AG09309 (cell line): Measurements from ENCODE around the gene RIMOC1.

Experiments used
- DNase-seq: peaks from one replicate; pipeline ENCODE4 v3.0.0-alpha.2; 2010; ENCODE audit warnings: low read depth
- H3K4me3 ChIP-seq: 2 replicates; pipeline ENCODE4 v1.5.1; 2011; ENCODE audit warnings: mild to moderate bottlenecking, low read depth, low read length, moderate library complexity; ENCODE audit not compliant: control insufficient read depth
- TF ChIP-seq, protein P1 (sequence below): IDR thresholded peaks from 2 replicates; pipeline ENCODE4 v1.5.1; 2011; ENCODE audit warnings: mild to moderate bottlenecking, low read depth, low read length, inconsistent platforms; ENCODE audit not compliant: insufficient read depth, control insufficient read depth; ENCODE audit errors: missing control alignments

Gene RIMOC1

DNA sequence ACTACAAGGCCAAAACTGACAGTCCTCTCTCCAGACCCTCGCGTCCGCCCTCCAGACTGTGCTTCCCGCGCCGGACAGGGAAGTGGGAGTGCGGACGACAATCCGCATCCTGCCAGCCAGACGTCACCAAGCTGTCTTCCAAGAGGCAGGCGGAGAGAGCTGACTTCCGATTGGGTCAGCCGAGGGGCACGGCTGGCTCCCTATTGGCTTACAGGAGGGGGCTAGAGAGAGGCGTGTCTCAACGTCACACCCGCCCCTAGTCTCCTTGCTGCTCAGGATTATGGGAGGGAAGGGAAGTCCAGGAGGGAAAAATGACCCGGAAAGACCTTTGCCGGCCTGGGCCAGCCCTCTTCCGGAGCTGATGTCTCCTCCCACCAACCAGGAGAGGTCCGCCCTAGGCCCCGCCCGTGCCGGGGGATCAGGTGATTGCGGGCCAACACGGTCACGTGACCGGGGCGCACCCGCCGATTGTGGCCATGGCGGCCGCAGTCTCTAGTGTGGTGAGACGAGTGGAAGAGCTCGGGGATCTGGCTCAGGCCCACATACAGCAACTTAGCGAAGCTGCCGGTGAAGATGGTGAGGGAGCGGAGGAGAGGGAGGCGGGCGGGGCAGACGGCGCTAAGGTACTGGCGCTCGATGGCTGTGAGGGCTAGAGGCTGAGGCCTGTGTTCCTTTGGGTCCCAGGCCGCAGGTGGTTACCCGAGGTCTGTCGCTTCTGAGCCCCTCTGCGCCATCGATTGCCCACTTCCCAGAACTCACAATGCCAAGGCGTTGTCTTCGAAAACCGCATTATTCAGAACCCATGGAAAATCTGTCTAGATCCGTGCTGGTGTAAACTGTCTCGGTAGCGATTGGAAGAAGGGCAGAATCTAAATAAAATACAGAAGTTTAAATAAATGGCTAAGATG is at the start of gene RIMOC1:
Gene RIMOC1, plus strand, starts transcription at position 453 of the 908 bp plus-strand sequence. Its CDS starts 24 bp downstream, at position 477.
- TF ChIP-seq, protein P1, sequence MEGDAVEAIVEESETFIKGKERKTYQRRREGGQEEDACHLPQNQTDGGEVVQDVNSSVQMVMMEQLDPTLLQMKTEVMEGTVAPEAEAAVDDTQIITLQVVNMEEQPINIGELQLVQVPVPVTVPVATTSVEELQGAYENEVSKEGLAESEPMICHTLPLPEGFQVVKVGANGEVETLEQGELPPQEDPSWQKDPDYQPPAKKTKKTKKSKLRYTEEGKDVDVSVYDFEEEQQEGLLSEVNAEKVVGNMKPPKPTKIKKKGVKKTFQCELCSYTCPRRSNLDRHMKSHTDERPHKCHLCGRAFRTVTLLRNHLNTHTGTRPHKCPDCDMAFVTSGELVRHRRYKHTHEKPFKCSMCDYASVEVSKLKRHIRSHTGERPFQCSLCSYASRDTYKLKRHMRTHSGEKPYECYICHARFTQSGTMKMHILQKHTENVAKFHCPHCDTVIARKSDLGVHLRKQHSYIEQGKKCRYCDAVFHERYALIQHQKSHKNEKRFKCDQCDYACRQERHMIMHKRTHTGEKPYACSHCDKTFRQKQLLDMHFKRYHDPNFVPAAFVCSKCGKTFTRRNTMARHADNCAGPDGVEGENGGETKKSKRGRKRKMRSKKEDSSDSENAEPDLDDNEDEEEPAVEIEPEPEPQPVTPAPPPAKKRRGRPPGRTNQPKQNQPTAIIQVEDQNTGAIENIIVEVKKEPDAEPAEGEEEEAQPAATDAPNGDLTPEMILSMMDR = no peak
- peak; percentile 99 for DNase-seq
- H3K4me3 ChIP-seq = peak within 1 kb of the TSS; percentile 85

- no peak overlapping the region for H3K4me3 ChIP-seq
- no peak for DNase-seq
- TF ChIP-seq, protein P1 = peak; percentile 74
These were observed 47.3 kb upstream of the RIMOC1 start for GRCh38 chr5:41856644-41857491.

- TF ChIP-seq, protein P1 = no peak
- no peak for DNase-seq
- no peak overlapping the region for H3K4me3 ChIP-seq
These were observed 46.2 kb upstream of the RIMOC1 start for GRCh38 chr5:41857989-41858388.

GRCh38 chr5:41858890-41859289 is 45.3 kb upstream of the RIMOC1 start:
- no peak for DNase-seq
- no peak overlapping the region for H3K4me3 ChIP-seq
- TF ChIP-seq, protein P1 = no peak

- DNase-seq = no peak
- TF ChIP-seq, protein P1 = no peak
- H3K4me3 ChIP-seq = no peak overlapping the region
These were observed 40.2 kb upstream of the RIMOC1 start for GRCh38 chr5:41863871-41864486.

DNA sequence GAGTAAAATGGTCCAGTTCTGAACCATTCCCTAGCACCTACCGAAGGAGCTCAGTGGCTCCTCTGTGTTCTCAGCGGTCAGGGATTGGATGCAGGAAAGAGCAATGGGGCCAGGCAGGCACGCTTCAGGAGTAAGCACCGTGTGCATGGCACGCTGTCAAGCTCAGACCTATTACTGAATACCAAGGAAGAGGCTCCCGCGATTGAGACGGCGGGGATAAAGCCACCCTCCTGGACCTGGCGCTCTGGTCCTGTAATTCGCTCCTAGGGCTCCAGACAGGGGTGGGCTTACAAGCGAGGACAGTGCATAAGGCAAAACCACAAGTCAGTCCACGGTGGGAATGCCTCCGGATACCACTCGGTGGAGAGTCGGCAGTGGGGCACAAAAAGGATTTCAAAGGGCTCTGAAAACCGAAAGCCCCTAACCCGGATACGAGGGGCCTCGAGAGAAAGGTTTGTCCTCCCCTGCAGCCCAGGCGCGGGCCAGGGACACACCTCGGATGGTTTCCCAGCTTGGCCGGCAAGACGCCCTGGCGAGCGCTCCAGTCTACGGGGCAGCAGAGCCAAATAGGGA is 34.9 kb upstream of the RIMOC1 start:
- H3K4me3 ChIP-seq = peak overlapping the region; percentile 80
- TF ChIP-seq, protein P1 = no peak
- DNase-seq = no peak
